ENCODE data around the gene IRAK2. TPM values are rescaled to one million over a fixed set of nuclear protein-coding genes. Genes with fewer than 3 reads are reported as not detected.

Gene IRAK2
- total RNA-seq, 2 donors from 2014 or later, result 5.6 to 10.1 TPM

DNA sequence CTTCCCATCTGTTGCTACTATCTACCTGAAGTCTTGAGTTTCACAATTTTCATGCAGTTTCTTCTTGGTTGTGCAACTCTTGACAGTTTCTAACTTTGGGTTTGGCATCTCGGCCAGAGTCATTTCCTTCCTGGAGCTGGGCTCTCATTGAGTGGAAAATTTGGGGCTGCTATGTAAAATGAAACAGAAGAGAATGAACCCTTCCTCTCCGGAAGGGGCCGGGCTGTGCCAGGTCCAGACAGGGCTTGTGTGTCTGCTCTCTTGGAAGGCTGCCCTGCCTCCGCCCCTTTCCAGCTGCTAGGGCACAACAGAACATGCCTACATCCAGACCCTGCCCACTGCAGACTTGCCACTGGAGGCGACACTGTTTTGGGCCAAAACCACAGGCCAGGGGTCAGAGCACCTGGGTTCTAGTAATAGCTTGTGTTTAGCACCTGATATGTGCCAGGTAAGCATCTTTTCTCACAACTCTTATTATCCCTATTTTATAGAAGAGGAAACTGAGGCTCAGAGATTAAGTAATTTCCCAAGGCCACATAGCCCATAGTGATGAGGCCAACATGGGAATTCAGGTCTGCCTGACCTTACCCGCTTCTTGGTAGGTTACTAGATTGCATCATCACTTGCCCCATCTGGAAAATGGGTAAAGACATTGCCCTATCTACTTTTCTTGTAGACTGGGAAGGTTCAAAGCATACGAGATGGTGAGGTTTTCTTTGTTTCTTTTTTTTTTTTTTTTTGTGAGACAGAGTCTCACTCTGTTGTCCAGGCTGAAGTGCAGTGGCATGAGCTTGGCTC is 25.0 kb downstream of the IRAK2 start:
- H3K36me3 Mint-ChIP-seq (ENCODE audit: low read depth), result no peaks in the 10 kb centered on the region
- peak; percentile 30 for ATAC-seq (replicated peaks)
- no peaks in the 10 kb centered on the region for H3K27me3 Mint-ChIP-seq
- no peaks in the 10 kb centered on the region for H3K9me3 Mint-ChIP-seq
- H3K4me1 Mint-ChIP-seq, result peaks cover 60% of the 10 kb centered on the region
- peak overlapping the region; percentile 76 for H3K27ac Mint-ChIP-seq
- peak overlapping the region; percentile 58 for H3K4me3 Mint-ChIP-seq

DNA sequence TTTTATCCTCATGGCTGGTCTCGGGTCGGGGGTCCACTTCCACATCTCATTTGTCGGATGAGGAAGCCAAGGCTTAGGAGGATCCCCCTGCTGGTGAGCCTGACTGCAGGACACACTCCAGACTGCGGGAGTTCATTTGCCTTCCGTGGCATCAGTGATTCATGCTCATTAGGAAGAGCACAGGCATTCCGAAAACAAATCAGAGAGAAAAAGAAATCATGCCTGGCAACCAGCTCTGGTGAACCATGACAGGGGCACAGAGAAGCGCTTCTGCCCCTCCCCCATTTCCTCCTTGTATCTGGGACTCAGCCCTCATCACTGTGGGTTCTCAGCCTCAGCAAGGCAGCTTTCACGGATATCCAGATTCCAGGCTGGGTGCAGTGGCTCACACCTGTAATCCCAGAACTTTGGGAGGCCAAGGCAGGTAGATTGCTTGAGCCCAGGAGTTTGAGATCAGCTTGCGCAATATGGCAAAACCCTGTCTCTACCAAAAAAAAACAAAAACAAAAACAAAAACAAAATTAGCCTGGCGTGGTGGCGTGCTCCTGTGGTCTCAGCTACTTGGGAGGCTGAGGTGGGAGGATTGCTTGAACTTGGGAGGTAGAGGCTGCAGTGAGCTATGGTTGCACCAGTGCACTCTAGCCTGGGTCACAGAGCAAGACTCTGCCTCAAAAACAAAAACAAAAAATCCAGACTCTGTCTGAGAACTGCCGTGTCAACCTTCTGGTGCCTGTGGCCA is 28.4 kb downstream of the IRAK2 start:
- Mint-ChIP-seq H3K4me1 (peaks cover 58% of the 10 kb centered on the region), H3K27ac (peak overlapping the region; percentile 91), H3K4me3 (peak overlapping the region; percentile 82), H3K9me3 (no peaks in the 10 kb centered on the region), H3K36me3 (ENCODE audit: low read depth) (no peaks in the 10 kb centered on the region), H3K27me3 (no peaks in the 10 kb centered on the region)
- ATAC-seq (replicated peaks), result peak; percentile 56

- H3K27me3 Mint-ChIP-seq, result no peaks in the 10 kb centered on the region
- H3K4me3 Mint-ChIP-seq, result peak overlapping the region; percentile 82
- no peak for ATAC-seq (replicated peaks)
- H3K27ac Mint-ChIP-seq, result peak overlapping the region; percentile 91
- H3K4me1 Mint-ChIP-seq, result peaks cover 63% of the 10 kb centered on the region
- no peaks in the 10 kb centered on the region for H3K9me3 Mint-ChIP-seq
- H3K36me3 Mint-ChIP-seq (ENCODE audit: low read depth), result no peaks in the 10 kb centered on the region
These were observed 29.1 kb downstream of the IRAK2 start for GRCh38 chr3:10193692-10194327.

- Mint-ChIP-seq H3K4me3 (peak overlapping the region; percentile 82), H3K4me1 (peaks cover 63% of the 10 kb centered on the region), H3K9me3 (no peaks in the 10 kb centered on the region), H3K27ac (peak overlapping the region; percentile 91), H3K36me3 (ENCODE audit: low read depth) (no peaks in the 10 kb centered on the region), H3K27me3 (no peaks in the 10 kb centered on the region)
- peak; percentile 14 for ATAC-seq (replicated peaks)
These were observed 29.8 kb downstream of the IRAK2 start for GRCh38 chr3:10194328-10195071.

- Mint-ChIP-seq H3K9me3 (no peaks in the 10 kb centered on the region), H3K4me1 (peaks cover 60% of the 10 kb centered on the region), H3K27ac (peak overlapping the region; percentile 91), H3K36me3 (ENCODE audit: low read depth) (no peaks in the 10 kb centered on the region), H3K4me3 (peak overlapping the region; percentile 82), H3K27me3 (no peaks in the 10 kb centered on the region)
- no peak for ATAC-seq (replicated peaks)
These were observed 30.8 kb downstream of the IRAK2 start for GRCh38 chr3:10195366-10196089.

DNA sequence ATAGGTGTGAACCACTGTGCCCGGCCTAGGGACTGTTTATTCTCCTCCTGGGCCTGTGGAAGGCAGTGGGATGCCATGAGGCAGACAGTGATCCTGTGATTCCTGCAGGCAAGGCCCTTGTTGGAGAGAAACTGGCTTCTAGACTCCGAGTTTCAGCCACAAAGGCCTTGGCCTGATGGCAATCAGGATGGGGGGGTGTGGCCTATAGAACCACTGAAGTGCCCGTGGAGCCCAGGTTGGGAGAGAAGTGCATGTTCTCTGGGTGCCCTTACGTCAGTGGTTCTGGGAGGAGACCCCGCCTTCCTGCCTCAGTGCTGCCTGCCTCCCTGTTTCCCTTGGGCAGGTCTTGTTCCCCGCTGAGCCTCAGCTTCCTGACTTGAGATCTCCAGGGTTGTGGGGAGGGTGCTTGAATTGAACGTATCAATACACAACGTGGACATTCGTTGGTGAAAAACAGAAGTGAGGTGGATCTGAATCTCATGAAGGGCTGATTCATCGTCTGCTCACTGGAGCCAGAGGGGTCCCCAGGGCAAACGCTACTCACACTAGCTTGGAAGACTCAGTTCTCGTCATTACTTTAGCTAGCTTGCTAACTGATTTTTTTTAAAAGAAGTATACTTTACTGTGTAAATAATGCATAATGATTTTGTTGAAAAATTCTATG is 31.8 kb downstream of the IRAK2 start:
- Mint-ChIP-seq H3K4me1 (peaks cover 58% of the 10 kb centered on the region), H3K4me3 (peak overlapping the region; percentile 82), H3K9me3 (no peaks in the 10 kb centered on the region), H3K27me3 (no peaks in the 10 kb centered on the region), H3K36me3 (ENCODE audit: low read depth) (peaks cover 4% of the 10 kb centered on the region), H3K27ac (peak overlapping the region; percentile 39)
- no peak for ATAC-seq (replicated peaks)

DNA sequence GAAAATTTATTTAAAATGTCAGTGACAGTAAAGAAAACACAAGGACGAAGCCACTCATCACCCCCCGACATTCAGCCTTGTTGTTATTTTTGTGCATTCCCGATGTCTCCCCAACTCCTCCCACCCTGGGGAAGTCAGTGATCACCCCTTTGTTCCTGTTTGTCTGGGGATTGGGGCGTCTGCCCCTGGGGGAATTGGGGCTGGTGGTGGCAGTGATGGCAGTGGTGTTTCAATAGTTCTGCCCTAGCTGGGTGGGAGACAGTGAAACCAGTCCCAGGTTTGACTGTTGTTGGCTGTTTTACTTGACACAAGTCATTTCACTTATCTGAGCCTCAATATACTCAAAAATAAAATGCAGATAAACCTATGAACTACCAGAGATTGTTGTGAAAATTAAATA is 33.5 kb downstream of the IRAK2 start:
- peaks cover 51% of the 10 kb centered on the region for H3K4me1 Mint-ChIP-seq
- no peaks in the 10 kb centered on the region for H3K27me3 Mint-ChIP-seq
- ATAC-seq (replicated peaks), result no peak
- peak overlapping the region; percentile 83 for H3K4me3 Mint-ChIP-seq
- peaks cover 14% of the 10 kb centered on the region for H3K36me3 Mint-ChIP-seq (ENCODE audit: low read depth)
- H3K9me3 Mint-ChIP-seq, result no peaks in the 10 kb centered on the region
- H3K27ac Mint-ChIP-seq, result peak overlapping the region; percentile 97

DNA sequence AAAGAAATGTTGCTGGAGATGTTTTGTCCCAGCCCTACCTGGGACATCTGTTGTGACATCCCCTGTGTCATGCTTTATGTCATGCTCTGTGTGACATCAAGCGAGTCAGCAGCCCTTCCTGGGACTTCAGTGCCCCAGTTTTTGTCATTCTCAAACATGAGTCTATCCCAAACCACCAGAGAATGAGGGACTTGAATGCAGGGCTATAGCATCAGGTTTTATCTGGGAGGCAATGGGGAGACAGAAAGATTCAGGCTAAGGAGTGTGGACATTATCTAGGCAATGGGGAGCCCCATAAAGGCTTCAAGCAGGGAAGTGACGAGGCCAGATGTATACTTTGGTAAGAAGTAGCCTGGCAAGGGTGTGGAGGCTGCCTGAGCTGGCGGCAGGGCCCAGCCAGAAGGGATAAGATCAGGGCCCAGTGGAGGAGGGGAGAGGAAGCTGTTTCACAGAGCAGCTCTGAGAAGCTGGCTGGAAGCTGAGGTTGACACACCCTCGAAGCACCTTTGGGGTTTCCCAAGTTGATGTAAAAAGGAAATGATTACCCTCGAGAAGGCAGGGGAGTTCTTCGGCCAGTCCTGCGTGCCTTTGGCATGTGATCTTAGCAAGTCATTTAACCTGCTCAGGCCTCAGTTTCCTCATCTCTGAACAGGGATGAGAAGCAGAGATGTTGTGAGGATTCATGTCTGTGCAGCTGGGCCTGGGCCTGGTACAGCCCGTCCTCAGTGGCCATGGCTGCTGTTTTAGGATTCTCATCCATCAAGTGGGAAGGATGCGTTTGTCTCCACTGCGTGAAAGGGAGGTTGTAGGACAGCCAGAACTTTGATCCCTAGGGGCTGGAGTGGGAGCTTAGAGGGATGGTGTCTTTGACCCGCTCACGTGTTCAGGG is 34.3 kb downstream of the IRAK2 start:
- peaks cover 21% of the 10 kb centered on the region for H3K36me3 Mint-ChIP-seq (ENCODE audit: low read depth)
- peak overlapping the region; percentile 97 for H3K27ac Mint-ChIP-seq
- peak overlapping the region; percentile 83 for H3K4me3 Mint-ChIP-seq
- ATAC-seq (replicated peaks), result peak; percentile 84
- H3K9me3 Mint-ChIP-seq, result no peaks in the 10 kb centered on the region
- peaks cover 48% of the 10 kb centered on the region for H3K4me1 Mint-ChIP-seq
- no peaks in the 10 kb centered on the region for H3K27me3 Mint-ChIP-seq

GRCh38 chr3:10204921-10205320 is 40.2 kb downstream of the IRAK2 start:
- peaks cover 19% of the 10 kb centered on the region for H3K4me1 Mint-ChIP-seq
- H3K27me3 Mint-ChIP-seq, result no peaks in the 10 kb centered on the region
- no peak overlapping the region for H3K27ac Mint-ChIP-seq
- ATAC-seq (replicated peaks), result no peak
- H3K9me3 Mint-ChIP-seq, result no peaks in the 10 kb centered on the region
- H3K36me3 Mint-ChIP-seq (ENCODE audit: low read depth), result peaks cover 29% of the 10 kb centered on the region
- no peak overlapping the region for H3K4me3 Mint-ChIP-seq

DNA sequence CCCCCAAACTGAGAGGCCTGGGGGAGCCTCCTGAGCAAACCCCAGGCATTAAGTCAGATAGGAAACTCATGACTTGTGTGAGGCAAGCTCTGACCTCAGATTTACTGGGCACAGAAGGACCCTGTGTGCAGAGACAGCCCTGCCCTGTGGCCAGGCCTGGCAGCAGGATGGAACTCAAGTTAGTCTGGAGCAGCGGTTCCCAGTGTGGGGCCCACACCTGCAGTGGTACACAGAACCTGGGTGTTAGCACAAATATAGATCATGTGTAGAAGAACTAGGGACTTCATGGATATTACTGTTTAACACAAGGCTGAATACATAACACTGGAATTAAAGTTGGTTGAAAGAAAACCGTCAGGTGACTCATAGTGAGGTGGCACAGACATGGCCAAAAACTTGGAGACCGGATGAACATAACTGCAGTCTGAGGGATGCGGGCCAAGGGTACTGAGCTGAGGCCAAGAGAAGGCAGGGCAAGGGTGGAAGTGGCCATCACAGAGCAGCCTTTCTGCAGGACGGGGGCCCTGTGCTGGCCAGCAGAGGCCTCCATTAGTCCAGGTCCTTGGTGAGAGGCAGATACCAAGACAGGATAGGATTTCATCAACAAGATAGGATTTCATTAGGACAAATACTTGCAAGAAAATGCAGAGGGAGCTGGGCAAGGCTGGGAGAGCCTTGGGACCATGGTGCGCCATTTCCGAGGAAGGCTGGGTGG is 40.9 kb downstream of the IRAK2 start:
- peaks cover 29% of the 10 kb centered on the region for H3K36me3 Mint-ChIP-seq (ENCODE audit: low read depth)
- no peaks in the 10 kb centered on the region for H3K27me3 Mint-ChIP-seq
- peaks cover 19% of the 10 kb centered on the region for H3K4me1 Mint-ChIP-seq
- no peaks in the 10 kb centered on the region for H3K9me3 Mint-ChIP-seq
- ATAC-seq (replicated peaks), result peak; percentile 43
- H3K27ac Mint-ChIP-seq, result peak overlapping the region; percentile 59
- H3K4me3 Mint-ChIP-seq, result no peak overlapping the region

GRCh38 chr3:10206166-10206511 is 41.4 kb downstream of the IRAK2 start:
- no peak for ATAC-seq (replicated peaks)
- Mint-ChIP-seq H3K9me3 (no peaks in the 10 kb centered on the region), H3K4me3 (no peak overlapping the region), H3K27ac (no peak overlapping the region), H3K27me3 (no peaks in the 10 kb centered on the region), H3K4me1 (peaks cover 19% of the 10 kb centered on the region), H3K36me3 (ENCODE audit: low read depth) (peaks cover 29% of the 10 kb centered on the region)

DNA sequence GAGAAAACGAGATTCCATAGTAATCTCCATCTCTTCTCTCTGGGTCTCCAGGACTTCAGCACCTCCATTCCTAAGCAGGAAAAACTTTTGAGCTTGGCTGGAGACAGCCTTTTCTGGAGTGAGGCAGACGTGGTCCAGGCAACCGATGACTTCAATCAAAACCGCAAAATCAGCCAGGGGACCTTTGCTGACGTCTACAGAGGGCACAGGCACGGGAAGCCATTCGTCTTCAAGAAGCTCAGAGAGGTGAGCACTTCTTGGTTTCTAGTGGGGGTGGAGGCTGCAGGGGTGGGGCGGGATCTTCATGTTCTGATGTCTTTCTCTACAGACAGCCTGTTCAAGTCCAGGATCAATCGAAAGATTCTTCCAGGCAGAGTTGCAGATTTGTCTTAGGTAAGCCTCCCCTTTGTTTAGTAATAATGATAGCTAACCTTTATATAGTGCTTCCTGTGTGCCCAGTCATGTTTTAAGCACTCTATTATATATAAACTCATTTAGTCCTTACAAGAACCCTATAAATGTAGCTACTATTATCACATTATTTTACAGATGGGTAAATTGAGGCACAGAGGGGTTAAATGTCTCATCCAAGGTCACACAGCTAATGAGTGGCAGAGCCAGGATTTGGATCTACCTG is 48.6 kb downstream of the IRAK2 start:
- Mint-ChIP-seq H3K4me1 (no peaks in the 10 kb centered on the region), H3K27me3 (no peaks in the 10 kb centered on the region), H3K4me3 (peak overlapping the region; percentile 42), H3K36me3 (ENCODE audit: low read depth) (peaks cover 51% of the 10 kb centered on the region), H3K27ac (peak overlapping the region; percentile 70), H3K9me3 (no peaks in the 10 kb centered on the region)
- ATAC-seq (replicated peaks), result peak; percentile 84
